Fibroblast of upper back skin (primary cell): ENCODE data around the gene KRT85.

ENCODE experiments used
- DNase-seq: peaks from one replicate; pipeline ENCODE4 v3.0.0-alpha.2; 2013

The KRT85 gene

GRCh38 chr12:52364901-52365489 lies 2.3 kb downstream of the KRT85 start:
- no peak for DNase-seq

- DNase-seq = no peak
These were observed 3.2 kb downstream of the KRT85 start for GRCh38 chr12:52364061-52364460.

GRCh38 chr12:52363111-52363679 lies 4.1 kb downstream of the KRT85 start:
- DNase-seq = no peak

GRCh38 chr12:52362118-52362726 lies 5.1 kb downstream of the KRT85 start:
- DNase-seq = no peak

GRCh38 chr12:52361553-52361952 lies 5.7 kb downstream of the KRT85 start:
- DNase-seq = no peak

GRCh38 chr12:52360663-52361271 lies 6.5 kb downstream of the KRT85 start:
- no peak for DNase-seq

- no peak for DNase-seq
These were observed 7.1 kb downstream of the KRT85 start for GRCh38 chr12:52360106-52360662.

GRCh38 chr12:52359621-52360061 lies 7.6 kb downstream of the KRT85 start:
- no peak for DNase-seq

GRCh38 chr12:52358575-52359350 lies 8.5 kb downstream of the KRT85 start:
- peak; percentile 6 for DNase-seq

GRCh38 chr12:52356762-52357580 lies 10.3 kb downstream of the KRT85 start:
- DNase-seq = no peak

- no peak for DNase-seq
These were observed 11.1 kb downstream of the KRT85 start for GRCh38 chr12:52356031-52356761.

GRCh38 chr12:52355176-52355575 lies 12.1 kb downstream of the KRT85 start:
- no peak for DNase-seq

GRCh38 chr12:52354200-52354599 lies 13.1 kb downstream of the KRT85 start:
- no peak for DNase-seq

GRCh38 chr12:52353766-52354165 lies 13.5 kb downstream of the KRT85 start:
- no peak for DNase-seq

GRCh38 chr12:52352951-52353350 lies 14.3 kb downstream of the KRT85 start:
- DNase-seq = no peak

- no peak for DNase-seq
These were observed 15.9 kb downstream of the KRT85 start for GRCh38 chr12:52351196-52352059.

GRCh38 chr12:52350786-52351185 lies 16.5 kb downstream of the KRT85 start:
- DNase-seq = no peak

GRCh38 chr12:52350021-52350620 lies 17.2 kb downstream of the KRT85 start:
- DNase-seq = no peak

GRCh38 chr12:52349196-52349595 lies 18.1 kb downstream of the KRT85 start:
- DNase-seq = no peak
